GM21723 (cell line): Measurements from ENCODE around the gene SHROOM3.

Experiments
- ATAC-seq: cut with Tn5 transposase; IDR thresholded peaks from one replicate; pipeline ENCODE4 v1.9.1; 2021; ENCODE audit warnings: mild to moderate bottlenecking, moderate library complexity; ENCODE audit not compliant: unreplicated experiment

The SHROOM3 gene

DNA sequence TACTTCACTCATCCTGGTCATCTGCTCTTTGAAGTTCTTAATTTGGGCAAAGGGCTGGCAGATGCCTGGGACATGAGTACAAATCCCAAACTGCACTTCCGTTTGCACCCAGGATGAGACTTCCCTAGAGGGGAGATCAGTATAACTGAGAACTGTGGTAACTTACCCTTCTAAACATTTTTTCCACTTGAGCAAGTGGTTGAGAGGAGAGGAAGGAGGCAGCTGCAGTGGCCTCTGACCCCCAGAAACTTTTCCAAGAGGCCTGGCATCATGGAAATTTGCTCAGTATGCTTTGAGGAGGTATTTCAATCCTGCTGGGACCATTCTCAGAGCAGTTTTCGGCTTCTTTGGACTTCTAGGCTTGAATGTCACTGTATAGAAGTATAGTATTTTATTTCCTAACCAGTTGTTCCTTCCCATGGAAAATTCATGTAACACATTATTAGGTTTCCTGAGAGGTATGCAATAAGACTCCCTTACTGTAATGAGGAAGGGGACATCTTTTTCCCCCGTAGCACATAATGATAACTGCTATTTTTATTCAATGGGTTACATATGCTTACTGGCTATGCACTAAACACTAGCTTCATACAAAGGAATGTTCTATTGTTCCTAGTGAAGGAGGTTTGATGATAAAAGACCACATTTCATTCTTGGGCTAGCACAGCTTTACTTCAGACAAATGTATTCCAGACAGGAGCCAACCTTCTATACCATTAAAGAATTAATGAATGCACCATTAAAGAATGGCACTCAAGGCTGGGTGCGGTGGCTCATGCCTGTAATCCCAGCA, 129.3 kb downstream of the SHROOM3 start:
- no peak for ATAC-seq

DNA sequence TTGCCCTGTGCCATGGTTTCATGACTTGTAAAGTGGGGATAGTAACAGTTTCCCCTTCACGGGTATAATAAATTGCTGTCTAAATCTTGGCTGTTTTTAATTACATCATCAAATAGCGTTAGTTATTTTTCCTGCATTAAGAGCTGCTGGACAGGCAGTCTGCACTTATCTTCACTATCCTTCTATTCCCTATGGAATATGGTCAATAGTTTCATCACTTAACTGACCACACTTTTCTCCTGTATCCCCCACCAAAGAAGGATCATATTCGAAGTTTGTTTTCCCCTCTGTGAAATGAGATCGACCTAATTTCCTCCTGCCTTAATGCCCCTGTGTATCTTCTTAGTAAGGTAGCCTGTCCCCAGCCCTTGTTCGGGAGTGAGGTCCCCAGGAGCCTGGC, 133.2 kb downstream of the SHROOM3 start:
- ATAC-seq = no peak

- ATAC-seq = no peak
These were observed 134.2 kb downstream of the SHROOM3 start for GRCh38 chr4:76569225-76569624.

GRCh38 chr4:76569706-76570105, 134.7 kb downstream of the SHROOM3 start:
- ATAC-seq = no peak

DNA sequence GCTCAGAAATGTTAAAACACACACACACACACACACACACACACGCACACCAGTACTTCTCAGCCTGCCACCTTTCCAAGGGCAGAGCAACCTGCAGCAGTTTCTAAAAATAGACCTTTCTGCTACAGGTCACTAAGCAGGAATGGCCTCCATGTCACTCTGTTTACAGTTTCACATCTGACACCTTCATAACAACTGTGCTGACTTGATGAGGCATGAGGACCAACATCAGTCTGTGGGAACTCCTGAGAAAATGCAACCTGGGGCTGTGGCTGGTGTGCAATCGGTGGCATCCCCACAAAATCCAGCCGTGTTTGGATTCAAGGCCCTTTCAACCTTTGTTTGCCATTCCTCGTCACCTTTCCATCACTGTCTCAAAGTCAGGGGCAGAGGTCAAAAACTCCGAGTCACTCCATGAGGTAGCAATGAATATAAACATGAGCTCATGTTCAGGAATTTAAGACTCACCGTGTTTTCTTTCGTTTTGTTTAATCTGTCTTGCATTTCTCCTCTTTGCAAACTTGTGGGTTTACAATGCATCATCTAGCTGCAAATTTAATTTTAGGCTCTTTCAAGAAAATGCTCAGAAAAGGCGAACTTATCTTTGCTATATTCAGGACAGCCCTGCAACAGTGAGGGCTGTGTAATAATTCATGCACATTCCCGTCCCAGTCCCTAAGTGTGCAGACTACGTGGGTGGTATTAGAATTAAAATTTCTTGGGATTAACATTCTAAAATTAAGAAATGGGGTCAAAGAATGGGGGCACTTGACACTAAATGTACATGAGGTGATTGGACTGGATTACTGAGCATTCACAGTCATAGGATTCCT, 135.3 kb downstream of the SHROOM3 start:
- no peak for ATAC-seq

DNA sequence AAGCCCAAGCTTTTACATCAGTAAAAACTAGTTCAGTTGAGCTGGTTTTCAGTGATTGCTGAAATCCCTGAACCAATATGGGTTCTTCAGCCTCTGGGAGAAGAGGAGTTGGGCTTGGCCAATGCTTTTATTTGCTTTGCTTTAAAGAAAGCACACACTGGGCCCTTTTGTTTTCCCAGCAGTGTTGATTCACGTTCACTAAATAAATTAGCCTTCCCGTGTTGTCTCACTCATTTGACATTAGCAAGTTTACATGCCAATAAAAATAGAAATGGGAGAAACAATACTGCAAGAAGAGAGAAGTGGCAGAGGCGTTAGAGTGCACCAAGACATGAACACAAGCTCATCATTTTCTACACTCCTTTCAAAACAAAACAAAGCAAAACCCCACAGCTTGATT, 136.2 kb downstream of the SHROOM3 start:
- no peak for ATAC-seq

- ATAC-seq = no peak
These were observed 137.2 kb downstream of the SHROOM3 start for GRCh38 chr4:76572224-76572623.

DNA sequence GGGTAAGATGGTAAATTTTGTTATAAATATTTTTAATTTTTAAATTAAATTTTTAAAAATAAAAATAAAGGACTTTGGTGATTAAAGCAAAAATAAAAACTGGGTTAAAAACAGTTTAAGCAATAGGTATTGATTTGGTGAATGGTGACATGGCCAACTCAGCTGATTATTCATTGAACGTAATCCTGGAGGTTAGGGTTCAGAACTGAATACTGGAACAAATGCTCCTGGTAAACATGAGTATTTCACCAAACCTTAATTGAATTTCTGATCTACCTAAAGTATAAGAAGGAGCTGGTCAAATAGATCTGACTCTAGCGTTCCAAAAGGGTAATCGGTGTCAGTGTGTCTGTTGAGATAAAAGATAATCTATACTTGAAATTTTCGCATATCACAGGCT, 141.8 kb downstream of the SHROOM3 start:
- ATAC-seq = no peak

DNA sequence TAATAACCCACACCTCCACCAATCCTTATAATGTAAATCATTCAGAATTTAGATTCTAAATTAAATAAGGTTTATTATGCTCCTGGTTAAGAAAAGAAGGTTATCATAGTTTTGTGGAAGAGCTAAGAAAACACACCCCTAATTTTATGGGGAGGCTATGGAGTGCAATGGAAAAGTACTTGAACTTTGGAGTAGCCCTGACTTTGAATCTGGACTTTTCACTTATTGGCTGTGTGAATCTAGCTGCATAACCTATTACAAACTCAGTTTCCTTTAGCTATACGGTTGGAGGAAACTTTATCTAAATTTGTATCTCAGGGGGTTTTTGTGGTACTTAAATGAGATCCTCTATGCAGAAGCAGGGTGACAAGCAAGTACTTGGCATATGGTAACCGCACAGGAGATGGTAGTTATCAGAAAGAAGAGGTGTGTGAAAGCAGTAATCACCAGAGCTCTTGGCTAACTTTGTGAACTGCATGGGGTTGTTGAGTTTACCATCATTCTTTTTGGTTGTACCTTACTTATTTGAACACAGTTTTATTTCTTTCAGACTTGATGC, 143.1 kb downstream of the SHROOM3 start:
- ATAC-seq = no peak

DNA sequence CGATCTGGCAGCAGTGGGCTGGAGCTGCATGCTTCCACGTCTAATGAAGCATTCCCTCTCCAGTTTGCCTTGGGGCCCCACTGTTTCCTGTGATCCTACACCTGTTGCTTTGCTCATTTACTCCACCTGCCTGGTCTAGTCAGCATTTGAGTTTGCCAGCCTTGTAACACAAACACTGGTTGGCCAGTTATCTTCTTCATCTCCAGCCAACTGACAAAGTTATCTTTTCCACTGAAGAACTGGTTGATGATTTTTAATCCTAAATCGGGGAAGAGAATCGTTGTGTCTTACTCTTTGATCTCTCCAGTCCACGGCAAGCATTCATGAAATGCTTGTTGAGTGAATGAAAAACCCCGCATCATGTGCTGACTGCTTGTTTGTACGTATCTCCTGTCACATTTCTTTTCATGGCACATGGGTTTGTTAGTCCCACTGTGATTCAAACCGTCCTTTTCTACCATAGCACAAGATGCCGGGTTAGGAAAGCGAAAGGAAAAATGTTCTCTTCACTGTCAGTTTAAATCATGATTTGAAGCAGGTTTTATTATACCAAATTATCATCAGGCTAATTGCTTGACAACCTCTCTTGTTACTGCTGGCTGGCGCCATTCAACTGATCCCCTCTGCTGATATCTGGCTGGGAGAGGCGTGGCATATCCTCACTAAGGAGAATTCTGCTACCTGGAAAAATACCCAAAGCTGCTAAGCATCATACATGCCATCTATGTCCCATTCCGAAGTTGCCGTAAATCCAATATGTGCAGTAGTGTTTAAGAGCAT, 144.8 kb downstream of the SHROOM3 start:
- no peak for ATAC-seq

DNA sequence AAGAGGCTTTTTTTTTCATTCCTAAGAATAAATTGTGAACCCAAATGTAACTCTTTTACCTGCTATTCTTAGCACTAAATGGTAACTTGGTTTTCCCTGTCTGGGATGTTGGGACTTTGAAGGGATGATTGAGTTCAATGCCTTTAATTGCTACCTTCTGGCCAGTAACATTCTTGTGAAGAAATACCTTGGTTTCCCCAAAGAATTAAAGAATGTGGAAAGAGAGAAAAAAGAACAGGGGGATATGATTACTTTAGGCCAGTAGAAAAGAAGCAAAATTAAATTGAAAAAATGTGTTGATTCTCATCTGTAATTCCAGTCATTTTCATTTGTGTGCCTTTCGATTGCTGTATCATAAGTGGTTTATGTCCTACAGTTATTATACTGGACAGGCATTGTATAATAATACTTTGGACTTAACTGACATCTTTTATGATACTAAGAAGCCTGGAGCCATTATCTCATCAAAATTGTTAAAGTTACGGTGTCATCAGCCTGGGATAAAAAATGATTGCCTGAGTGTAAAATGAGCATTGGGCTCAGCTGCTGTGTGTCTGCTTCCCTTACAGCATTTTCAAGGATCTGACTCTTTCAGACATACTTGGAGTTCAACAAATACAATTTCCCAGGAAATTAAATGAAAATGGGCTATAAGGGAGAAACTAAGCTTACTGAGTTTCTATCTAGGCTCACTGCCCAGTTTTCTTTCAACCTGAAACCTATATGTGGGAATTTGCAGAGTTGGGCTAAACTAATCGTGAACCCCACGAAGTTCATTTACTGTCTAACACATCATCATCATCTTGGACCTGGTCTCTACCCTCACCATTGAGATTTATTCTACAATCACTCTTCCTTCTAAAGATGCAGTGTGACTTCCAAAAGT, 146.3 kb downstream of the SHROOM3 start:
- no peak for ATAC-seq

GRCh38 chr4:76582074-76582816, 147.2 kb downstream of the SHROOM3 start:
- ATAC-seq = no peak

- no peak for ATAC-seq
These were observed 147.7 kb downstream of the SHROOM3 start for GRCh38 chr4:76582817-76583087.

DNA sequence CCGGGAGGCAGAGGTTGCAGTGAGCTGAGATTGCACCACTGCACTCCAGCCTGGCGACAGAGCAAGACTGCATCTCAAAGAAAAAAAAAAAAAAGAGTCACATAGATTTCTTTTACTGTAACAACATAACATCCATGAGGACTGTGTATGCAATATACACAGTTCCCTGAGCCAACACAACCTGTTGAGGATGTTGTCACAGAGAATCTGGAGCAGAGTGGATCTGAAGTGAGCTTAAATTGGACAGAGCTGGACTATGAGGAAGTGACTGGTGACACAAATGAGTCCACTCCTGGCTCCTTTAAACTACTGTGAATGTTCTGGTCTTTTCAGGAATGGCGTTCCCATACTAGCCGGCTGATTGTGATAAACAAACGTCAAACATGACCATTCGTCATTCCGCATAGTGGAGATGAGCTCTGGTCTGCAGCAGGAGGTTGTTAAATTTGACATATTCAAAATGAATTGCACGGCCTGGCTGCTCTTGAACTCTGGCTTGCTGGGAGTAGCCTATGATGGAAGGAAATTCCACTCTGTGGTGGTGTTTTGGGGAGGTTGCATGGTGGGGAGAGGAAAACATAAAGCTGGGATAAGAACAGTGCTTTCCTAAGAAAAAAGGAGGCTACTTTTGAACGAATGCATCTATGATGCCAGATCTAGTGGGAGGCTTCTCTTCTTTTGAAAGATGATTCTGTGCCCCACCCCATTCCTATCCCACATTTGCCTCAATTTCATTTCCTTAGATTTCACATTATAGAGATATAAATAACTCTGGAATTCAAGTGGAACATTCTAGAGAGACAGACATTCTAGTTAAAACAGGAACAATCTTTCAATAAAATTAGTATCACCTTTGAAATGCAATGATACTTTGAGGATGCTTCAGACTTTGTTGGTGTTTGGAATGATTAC, 149.5 kb downstream of the SHROOM3 start:
- ATAC-seq = no peak

DNA sequence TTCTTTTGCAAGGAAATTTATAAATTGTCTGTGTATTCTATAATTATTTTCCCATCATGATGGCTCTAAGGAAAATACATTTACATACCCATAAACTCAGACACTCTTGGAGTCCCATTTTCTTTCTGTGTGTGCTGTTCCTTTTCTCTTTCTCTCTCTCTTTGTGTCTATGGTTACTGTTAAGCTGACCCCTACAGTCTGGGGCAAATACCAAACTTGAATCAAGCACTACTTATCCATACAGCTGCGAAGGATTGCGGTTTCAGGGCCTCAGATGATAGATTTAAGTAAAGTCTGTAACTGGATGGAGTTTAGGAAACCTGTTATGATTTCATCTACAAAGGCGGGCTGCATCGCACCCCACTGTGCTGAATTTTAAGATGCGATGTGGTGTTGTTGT, 150.2 kb downstream of the SHROOM3 start:
- ATAC-seq = no peak

GRCh38 chr4:76585897-76586360, 150.9 kb downstream of the SHROOM3 start:
- peak; percentile 90 for ATAC-seq

DNA sequence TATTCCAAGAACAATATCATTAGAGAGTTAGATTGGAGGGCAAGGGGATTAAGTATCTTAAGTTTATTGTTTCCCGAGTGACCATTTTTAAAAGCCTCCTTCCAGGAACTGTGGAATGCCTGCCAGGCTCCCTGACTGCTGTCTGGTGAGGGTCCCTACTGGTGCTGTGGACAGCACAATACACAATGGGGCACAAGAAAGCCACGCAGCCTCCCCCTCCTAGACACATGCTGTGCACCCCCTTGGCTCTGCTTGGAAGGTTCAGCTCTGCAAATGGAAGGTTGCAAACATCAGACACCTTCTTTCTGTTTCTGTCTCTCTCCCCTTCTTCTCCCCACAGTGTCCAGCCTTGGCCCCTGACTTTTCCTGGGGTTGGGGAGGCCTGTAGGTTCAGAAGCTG, 153.2 kb downstream of the SHROOM3 start:
- no peak for ATAC-seq

GRCh38 chr4:76589402-76589801, 154.4 kb downstream of the SHROOM3 start:
- no peak for ATAC-seq
